Body of pancreas (tissue), 4 donors: ENCODE data around the gene SMAD2. TPM values are rescaled to one million over a fixed set of nuclear protein-coding genes. Genes with fewer than 3 reads are reported as not detected.

ENCODE experiments used
- ATAC-seq: fragments of 150-250 bp; one replicate; pipeline ENCODE4 v1.9.1; 2016
- DNase-seq, 4 donors: peaks; one replicate each; pipeline ENCODE4 v3.0.0-alpha.2; 2019
- H3K27ac ChIP-seq, 4 donors: fragments of 200-600 bp; sonication (generic); 1 replicate in 3 of 4; 2 replicates in 1 of 4; pipeline versions ENCODE4 v1.5.1 to v1.6.1; 2016 to 2019; ENCODE audit warnings: mild to moderate bottlenecking in 1 of 4, mixed read lengths in 1 of 4, moderate library complexity in 1 of 4
- H3K27me3 ChIP-seq, 2 donors: fragments of 200-600 bp; sonication (generic); one replicate each; pipeline ENCODE4 v1.6.0; 2016; ENCODE audit warnings: mild to moderate bottlenecking in 1 of 2
- H3K36me3 ChIP-seq, 2 donors: fragments of 200-600 bp; sonication (generic); replicated peaks in 1 of 2; 2 replicates each; pipeline ENCODE4 v1.5.1; 2016; ENCODE audit warnings: low read depth in 2 of 2; ENCODE audit not compliant: insufficient read depth in 1 of 2
- H3K4me1 ChIP-seq: fragments of 200-600 bp; sonication (generic); one replicate; pipeline ENCODE4 v1.6.0; 2016
- H3K4me3 ChIP-seq, 2 donors: fragments of 200-600 bp; sonication (generic); 1 replicate in 1 of 2; 2 replicates in 1 of 2; pipeline ENCODE4 v1.5.1; 2016 to 2019
- H3K9me3 ChIP-seq, 3 donors: fragments of 200-600 bp; sonication (generic); 1 replicate in 2 of 3; 2 replicates in 1 of 3; pipeline ENCODE4 v1.5.1; 2016
- CTCF ChIP-seq, 7 experiments: fragments of 450-650 bp in 4 of 7; fragments of 200-600 bp in 3 of 7; sonication (generic) in 3 of 7; IDR thresholded peaks; one replicate each; pipeline ENCODE4 v1.5.1; 2016 to 2019; ENCODE audit warnings: antibody characterized with exemption in 7 of 7
- POLR2A ChIP-seq, 3 donors: fragments of 450-650 bp; IDR thresholded peaks; one replicate each; pipeline ENCODE4 v1.6.1; 2016; ENCODE audit warnings: antibody characterized with exemption in 3 of 3, mild to moderate bottlenecking in 2 of 3
- WGBS, 2 donors: methylation state at CpG; one replicate each; pipeline ENCODE4 v1.1.5; 2017; 5-methylcytosine and 5-hydroxymethylcytosine counted together
- intact Hi-C: fragments of 100-400 bp; cut with DNase I; formaldehyde crosslinking; loops from one replicate; pipeline ENCODE4 v1.15.1; 2023
- total RNA-seq, 2 donors: library from RNA; depleted of rRNA; stranded (reverse); fragments of >200 nt; gene quantifications; one replicate each; pipeline ENCODE4 v1.1.0, GENCODE V29; 2016

SMAD2 gene
- total RNA-seq, 2 donors from 2014 or later, result 9.6 to 19.7 TPM

DNA sequence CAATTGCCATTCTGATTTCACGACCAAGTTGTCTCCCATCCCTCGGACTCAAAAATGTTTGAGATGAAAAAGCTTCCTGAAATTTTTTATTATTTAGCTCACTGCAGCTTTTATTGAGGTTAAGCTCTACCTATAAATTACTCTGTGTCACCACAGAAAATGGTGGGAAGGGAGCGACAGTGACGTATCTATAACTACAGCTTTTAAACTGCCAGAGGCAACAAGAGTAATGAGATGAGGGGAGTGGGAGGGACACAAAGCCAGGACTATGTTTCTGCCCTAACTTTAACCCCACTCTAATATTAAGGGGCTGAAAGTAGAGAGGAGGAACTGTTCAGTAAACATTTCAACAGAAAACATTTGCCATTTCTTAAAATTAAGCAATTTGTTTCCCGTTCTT, 37.4 kb downstream of the SMAD2 start:
- H3K4me3 ChIP-seq, result no peak overlapping the region
- intact Hi-C loops, result no loop called here
- H3K27ac ChIP-seq, result no peak overlapping the region
- DNase-seq (no peak), ATAC-seq (no peak)
- TF ChIP-seq CTCF (IDR thresholded peaks at IDR 0.05) (no peak), POLR2A (IDR thresholded peaks at IDR 0.05) (no peak)
- no peaks in the 10 kb centered on the region for H3K36me3 ChIP-seq
- H3K4me1 ChIP-seq, result peaks cover under 1% of the 10 kb centered on the region
- WGBS, 2 donors, result 89 to 95% methylated on average over 5 of the region's 5 CpGs
- H3K27me3 ChIP-seq, result no peaks in the 10 kb centered on the region
- no peaks in the 10 kb centered on the region for H3K9me3 ChIP-seq

DNA sequence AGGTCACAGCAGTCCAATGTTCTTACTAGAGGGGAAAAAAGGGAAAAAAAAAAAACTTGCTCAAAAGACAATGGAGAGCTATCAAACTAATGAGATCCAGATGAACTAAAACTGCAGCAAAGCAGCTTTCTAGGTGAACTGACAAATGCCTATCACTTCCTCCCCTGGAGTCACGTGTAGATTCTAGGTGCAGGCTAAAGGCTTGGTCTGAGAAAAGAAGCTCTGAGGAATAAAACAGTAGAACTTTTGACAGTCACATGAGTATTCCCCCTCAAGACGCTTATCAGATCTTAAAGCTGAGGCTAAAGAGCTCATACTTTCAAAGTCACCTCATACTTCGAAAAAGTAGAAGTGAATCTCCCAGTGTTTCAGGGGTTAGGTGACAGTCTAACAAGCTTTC, 42.3 kb downstream of the SMAD2 start:
- intact Hi-C loops, result no loop called here
- H3K36me3 ChIP-seq, result no peaks in the 10 kb centered on the region
- DNase-seq (no peak), ATAC-seq (no peak)
- no peaks in the 10 kb centered on the region for H3K4me1 ChIP-seq
- H3K9me3 ChIP-seq, result no peaks in the 10 kb centered on the region
- no peaks in the 10 kb centered on the region for H3K27me3 ChIP-seq
- 76 to 89% methylated on average over 3 of the region's 3 CpGs for WGBS, 2 donors
- H3K4me3 ChIP-seq, result no peak overlapping the region
- H3K27ac ChIP-seq, result no peak overlapping the region
- no peak for TF ChIP-seq POLR2A (IDR thresholded peaks at IDR 0.05)
- no peak for TF ChIP-seq CTCF (IDR thresholded peaks at IDR 0.05)

DNA sequence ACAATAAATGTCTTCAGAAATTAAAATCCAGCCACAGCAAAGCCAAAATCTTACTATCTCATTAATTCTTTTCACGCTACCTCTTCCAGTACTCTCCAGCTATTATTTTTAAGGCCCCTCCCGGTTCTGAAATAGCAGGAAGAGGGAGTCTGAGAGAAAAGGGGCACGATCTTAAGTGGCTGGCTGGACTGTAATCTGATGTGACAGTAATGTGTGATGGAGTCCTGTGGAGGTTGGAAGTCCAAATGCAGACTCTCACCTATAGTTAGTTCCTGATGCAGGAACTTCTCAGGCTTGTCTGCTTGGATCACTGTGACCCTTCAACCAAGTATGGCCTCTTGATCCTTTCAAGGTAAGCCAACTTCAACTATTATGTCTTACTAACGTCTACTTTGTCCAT, 43.2 kb downstream of the SMAD2 start:
- intact Hi-C loops, result no loop called here
- Histone ChIP-seq H3K4me1 (no peaks in the 10 kb centered on the region), H3K27ac (no peak overlapping the region), H3K9me3 (no peaks in the 10 kb centered on the region), H3K27me3 (no peaks in the 10 kb centered on the region), H3K4me3 (no peak overlapping the region), H3K36me3 (no peaks in the 10 kb centered on the region)
- WGBS, 2 donors, result 87 to 89% methylated on average over 4 of the region's 4 CpGs
- no peak for TF ChIP-seq CTCF (IDR thresholded peaks at IDR 0.05)
- no peak for TF ChIP-seq POLR2A (IDR thresholded peaks at IDR 0.05)
- DNase-seq (no peak), ATAC-seq (no peak)

DNA sequence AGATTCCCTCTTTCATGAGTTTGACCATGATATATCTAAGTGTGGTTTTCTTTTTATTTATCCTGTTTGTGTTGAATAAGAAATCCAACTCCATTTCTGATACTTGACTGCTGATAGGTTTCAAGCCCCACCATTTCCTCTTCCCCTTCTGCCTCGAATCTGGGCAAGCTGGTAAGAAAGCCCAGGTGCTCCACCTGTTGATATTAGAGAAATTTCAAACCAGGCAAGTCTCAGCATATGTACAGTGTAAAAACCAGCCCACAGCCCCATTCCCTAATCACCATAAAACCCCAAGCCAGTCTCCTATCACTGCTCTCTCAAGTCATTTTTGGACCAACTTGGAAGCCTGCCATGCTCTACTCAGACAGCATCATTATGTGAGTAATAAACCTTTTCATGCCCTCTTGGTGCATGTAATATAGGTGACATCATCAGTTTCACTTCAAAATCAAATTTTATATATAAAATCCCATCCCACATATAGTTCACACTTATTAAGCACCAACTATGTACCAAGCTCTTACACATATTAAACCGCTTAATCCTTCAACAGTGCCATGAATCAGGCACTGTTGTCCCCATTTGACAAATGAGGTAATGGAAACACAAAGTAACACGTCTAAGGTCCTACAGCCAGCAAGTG, 46.6 kb downstream of the SMAD2 start:
- TF ChIP-seq POLR2A (IDR thresholded peaks at IDR 0.05) (no peak), CTCF (IDR thresholded peaks at IDR 0.05) (no peak)
- Histone ChIP-seq H3K4me3 (no peak overlapping the region), H3K9me3 (no peaks in the 10 kb centered on the region), H3K27ac (no peak overlapping the region), H3K36me3 (no peaks in the 10 kb centered on the region), H3K4me1 (no peaks in the 10 kb centered on the region), H3K27me3 (no peaks in the 10 kb centered on the region)
- DNase-seq, result peak in 2 of 4 donors; percentile 5 to 19
- intact Hi-C loops, result no loop called here
- ATAC-seq, result no peak
- 48 to 55% methylated on average over 3 of the region's 3 CpGs for WGBS, 2 donors

- H3K27ac ChIP-seq, result no peak overlapping the region
- WGBS, 2 donors, result 96 to 100% methylated on average over 1 of the region's 1 CpG
- H3K9me3 ChIP-seq, result no peaks in the 10 kb centered on the region
- no peak for ATAC-seq
- H3K4me1 ChIP-seq, result no peaks in the 10 kb centered on the region
- H3K4me3 ChIP-seq, result no peak overlapping the region
- H3K36me3 ChIP-seq, result no peaks in the 10 kb centered on the region
- DNase-seq, result no peak
- no peak for TF ChIP-seq POLR2A (IDR thresholded peaks at IDR 0.05)
- TF ChIP-seq CTCF (IDR thresholded peaks at IDR 0.05), result no peak
- no peaks in the 10 kb centered on the region for H3K27me3 ChIP-seq
- intact Hi-C loops, result no loop called here
Measured at GRCh38 chr18:47882641-47883040, 47.8 kb downstream of the SMAD2 start.
